Right cardiac atrium (tissue), 5 donors: Measurements from ENCODE around the gene PRKG1. TPM values are rescaled to one million over a fixed set of nuclear protein-coding genes. Genes with fewer than 3 reads are reported as not detected.

ENCODE experiments used
- ATAC-seq, 2 donors: fragments of 200-7000 bp; cut with Tn5 transposase; one replicate each; pipeline versions ENCODE4 v1.8.0 to v1.9.1; 2020; ENCODE audit warnings: moderate library complexity in 2 of 2, mild to moderate bottlenecking in 1 of 2
- DNase-seq, 3 donors: peaks; one replicate each; pipeline ENCODE4 v3.0.0-alpha.2; 2020
- H3K27ac ChIP-seq: one replicate; pipeline ENCODE4 v1.5.1; 2013; ENCODE audit warnings: mild to moderate bottlenecking, low read length, control low read depth, moderate library complexity
- H3K27me3 ChIP-seq: one replicate; pipeline ENCODE4 v1.6.1; 2013; ENCODE audit not compliant: control insufficient read depth, insufficient read depth
- H3K4me1 ChIP-seq: one replicate; pipeline ENCODE4 v1.6.1; 2013; ENCODE audit warnings: low read length; ENCODE audit not compliant: control insufficient read depth, insufficient read depth
- H3K4me3 ChIP-seq: one replicate; pipeline ENCODE4 v1.5.1; 2013; ENCODE audit warnings: low read length, control low read depth
- H3K9me3 ChIP-seq: one replicate; pipeline ENCODE4 v1.6.1; 2013; ENCODE audit warnings: low read length; ENCODE audit not compliant: control insufficient read depth
- WGBS: extraction: QIAGEN DNeasy Blood & Tissue Kit; methylation state at CpG from one replicate; pipeline ENCODE4 v1.1.7; 2013; 5-methylcytosine and 5-hydroxymethylcytosine counted together
- intact Hi-C, 4 donors: fragments of 100-400 bp; cut with DNase I; formaldehyde crosslinking; loops; one replicate each; pipeline versions ENCODE4 v1.11.0 to v1.14.0; 2022 to 2023
- polyA plus RNA-seq: library from polyadenylated mRNA; stranded (reverse); fragments of 200-250 nt; gene quantifications from one replicate; pipeline ENCODE4 v1.2.3, GENCODE V29; 2013
- total RNA-seq, 4 donors: library from RNA; stranded (reverse); fragmentation: NEBNext Ultra II Directional; extraction: Animal tissue kit (Norgen Biotek cat#: 25700); gene quantifications; one replicate each; pipeline ENCODE4 v1.2.1, GENCODE V29; 2021
- donor health status: healthy with polysubstance abuse.
- donor health status: DM: no; HTN: yes; CAD: no.
- donor health status: DM: no; HTN: no; CAD: no.
- donor health status: DM: no; HTN: yes; CAD: no; lungs with severe emphysema.
- donor health status: DM: yes; HTN: yes; CAD: no.

The PRKG1 gene
- total and polyA plus RNA-seq, 5 donors, result 16.6 to 49.9 (median 47.4) TPM

GRCh38 chr10:51767103-51767763, 692.9 kb downstream of the PRKG1 start:
- ATAC-seq (no peak), DNase-seq (no peak)
- no peak overlapping the region for H3K27ac ChIP-seq
- no peak overlapping the region for H3K4me3 ChIP-seq
- intact Hi-C loops, result no loop called here
- peaks cover 2% of the 10 kb centered on the region for H3K4me1 ChIP-seq
- WGBS, result 88% methylated on average over 3 of the region's 3 CpGs
- H3K9me3 ChIP-seq, result no peaks in the 10 kb centered on the region
- H3K27me3 ChIP-seq, result no peaks in the 10 kb centered on the region

GRCh38 chr10:51768886-51769465, 694.7 kb downstream of the PRKG1 start:
- Histone ChIP-seq H3K9me3 (no peaks in the 10 kb centered on the region), H3K27ac (no peak overlapping the region), H3K4me3 (no peak overlapping the region), H3K4me1 (peaks cover 2% of the 10 kb centered on the region), H3K27me3 (no peaks in the 10 kb centered on the region)
- ATAC-seq, result no peak
- 73% methylated on average over 4 of the region's 4 CpGs for WGBS
- DNase-seq, result no peak
- intact Hi-C loops, result no loop called here

GRCh38 chr10:51770709-51771108, 696.4 kb downstream of the PRKG1 start:
- Histone ChIP-seq H3K9me3 (no peaks in the 10 kb centered on the region), H3K4me1 (peaks cover 2% of the 10 kb centered on the region), H3K27ac (no peak overlapping the region), H3K27me3 (no peaks in the 10 kb centered on the region), H3K4me3 (no peak overlapping the region)
- WGBS, result 79% methylated on average over 2 of the region's 2 CpGs
- DNase-seq, result no peak
- no peak for ATAC-seq
- intact Hi-C loops, result no loop called here

GRCh38 chr10:51772387-51772786, 698.1 kb downstream of the PRKG1 start:
- no peak overlapping the region for H3K27ac ChIP-seq
- ATAC-seq, result no peak
- peaks cover 2% of the 10 kb centered on the region for H3K4me1 ChIP-seq
- WGBS, result 75% methylated on average over 2 of the region's 2 CpGs
- H3K9me3 ChIP-seq, result no peaks in the 10 kb centered on the region
- no peak for DNase-seq
- H3K4me3 ChIP-seq, result no peak overlapping the region
- no peaks in the 10 kb centered on the region for H3K27me3 ChIP-seq
- intact Hi-C loops, result no loop called here

GRCh38 chr10:51773681-51774080, 699.4 kb downstream of the PRKG1 start:
- H3K9me3 ChIP-seq, result no peaks in the 10 kb centered on the region
- ATAC-seq (no peak), DNase-seq (no peak)
- intact Hi-C loops, result no loop called here
- H3K27me3 ChIP-seq, result no peaks in the 10 kb centered on the region
- H3K4me1 ChIP-seq, result peaks cover 2% of the 10 kb centered on the region
- no peak overlapping the region for H3K4me3 ChIP-seq
- no peak overlapping the region for H3K27ac ChIP-seq

- Histone ChIP-seq H3K9me3 (no peaks in the 10 kb centered on the region), H3K4me1 (no peaks in the 10 kb centered on the region), H3K4me3 (no peak overlapping the region), H3K27me3 (no peaks in the 10 kb centered on the region), H3K27ac (no peak overlapping the region)
- intact Hi-C loops, result no loop called here
- ATAC-seq (no peak), DNase-seq (no peak)
- 65% methylated on average over 2 of the region's 2 CpGs for WGBS
These were observed 709.7 kb downstream of the PRKG1 start for GRCh38 chr10:51783941-51784340.

- WGBS, result 85% methylated on average over 4 of the region's 4 CpGs
- DNase-seq (no peak), ATAC-seq (no peak)
- intact Hi-C loops, result no loop called here
- Histone ChIP-seq H3K4me3 (no peak overlapping the region), H3K9me3 (no peaks in the 10 kb centered on the region), H3K27ac (no peak overlapping the region), H3K4me1 (no peaks in the 10 kb centered on the region), H3K27me3 (no peaks in the 10 kb centered on the region)
These were observed 711.9 kb downstream of the PRKG1 start for GRCh38 chr10:51786016-51786683.

GRCh38 chr10:51786684-51787035, 712.4 kb downstream of the PRKG1 start:
- WGBS, result 92% methylated on average over 1 of the region's 1 CpG
- no peak overlapping the region for H3K27ac ChIP-seq
- no peak for DNase-seq
- no peaks in the 10 kb centered on the region for H3K9me3 ChIP-seq
- intact Hi-C loops, result no loop called here
- no peaks in the 10 kb centered on the region for H3K27me3 ChIP-seq
- no peaks in the 10 kb centered on the region for H3K4me1 ChIP-seq
- no peak overlapping the region for H3K4me3 ChIP-seq
- no peak for ATAC-seq

- H3K4me1 ChIP-seq, result no peaks in the 10 kb centered on the region
- no peaks in the 10 kb centered on the region for H3K27me3 ChIP-seq
- 64% methylated on average over 3 of the region's 3 CpGs for WGBS
- DNase-seq (no peak), ATAC-seq (no peak)
- H3K27ac ChIP-seq, result no peak overlapping the region
- no peak overlapping the region for H3K4me3 ChIP-seq
- intact Hi-C loops, result no loop called here
- no peaks in the 10 kb centered on the region for H3K9me3 ChIP-seq
These were observed 714.0 kb downstream of the PRKG1 start for GRCh38 chr10:51788273-51788672.

- intact Hi-C loops, result no loop called here
- Histone ChIP-seq H3K9me3 (no peaks in the 10 kb centered on the region), H3K27ac (no peak overlapping the region), H3K27me3 (no peaks in the 10 kb centered on the region), H3K4me3 (no peak overlapping the region), H3K4me1 (no peaks in the 10 kb centered on the region)
- ATAC-seq, result no peak
- DNase-seq, result no peak
- 90% methylated on average over 1 of the region's 1 CpG for WGBS
These were observed 714.8 kb downstream of the PRKG1 start for GRCh38 chr10:51789118-51789517.

GRCh38 chr10:51789903-51790302, 715.6 kb downstream of the PRKG1 start:
- H3K4me1 ChIP-seq, result no peaks in the 10 kb centered on the region
- intact Hi-C loops, result no loop called here
- 58% methylated on average over 4 of the region's 4 CpGs for WGBS
- DNase-seq (peak in 1 of 3 donors; percentile 33), ATAC-seq (no peak)
- H3K4me3 ChIP-seq, result no peak overlapping the region
- H3K27me3 ChIP-seq, result no peaks in the 10 kb centered on the region
- no peaks in the 10 kb centered on the region for H3K9me3 ChIP-seq
- H3K27ac ChIP-seq, result no peak overlapping the region
